ENCODE measurements around the gene HORMAD2. TPM values are rescaled to one million over a fixed set of nuclear protein-coding genes. Genes with fewer than 3 reads are reported as not detected.

HORMAD2 gene
- total RNA-seq, 1 experiment from 2014 or later = not detected

DNA sequence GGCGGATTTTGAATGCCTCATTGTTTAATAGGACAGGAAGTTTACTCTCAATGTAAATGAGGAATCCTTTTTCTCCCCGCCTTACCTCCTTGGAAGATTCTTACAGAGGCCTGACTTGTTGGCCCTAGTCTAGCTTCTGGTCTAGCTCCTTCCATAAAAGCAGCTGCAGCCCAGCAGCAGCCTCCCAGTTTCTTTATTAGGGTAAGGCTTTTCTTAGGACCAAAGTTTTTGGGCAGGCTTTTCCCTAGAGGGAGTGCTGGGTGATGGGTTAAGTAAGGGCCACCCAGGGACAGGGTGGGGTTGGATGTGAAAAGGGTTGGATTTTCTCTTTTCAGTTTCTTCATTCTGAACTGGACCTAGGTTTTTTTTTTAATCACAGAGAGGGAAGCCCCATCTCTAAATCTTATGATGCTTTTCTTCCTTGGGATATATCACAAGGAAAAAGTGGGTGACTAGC, 116.6 kb downstream of the HORMAD2 start:
- ATAC-seq (peak; percentile 54), DNase-seq (ENCODE audit: low spot score) (no peak)
- H3K9me3 Mint-ChIP-seq = 0 out of 2 replicates have a peak, but pooled peaks cover 3% of the 10 kb centered on the region
- no peaks in the 10 kb centered on the region for H3K36me3 Mint-ChIP-seq
- ChIA-PET CTCF (interaction anchor here (1.5 kb wide), 1 partner anchor 91 kb away, joined by 5 read pairs; no protein-coding TSS in a partner anchor), POLR2A (interaction anchor here (0.9 kb wide), 1 partner anchor 18 kb away, joined by 3 read pairs; no protein-coding TSS in a partner anchor)
- H3K4me3 Mint-ChIP-seq = peak overlapping the region; percentile 36; the same call in 1 of the 2 replicates
- no peak for TF ChIP-seq PRRX2 (CRISPR knock-in tag; IDR thresholded peaks at IDR 0.05)
- TF ChIP-seq MXD4 (CRISPR knock-in tag; IDR thresholded peaks at IDR 0.05; ENCODE audit: borderline replicate concordance) = no peak
- TF ChIP-seq FOXK1 (CRISPR knock-in tag; IDR thresholded peaks at IDR 0.05) = no peak; the same call in 1 of the 2 replicates
- TF ChIP-seq ZNF396 (CRISPR knock-in tag; IDR thresholded peaks at IDR 0.05; ENCODE audit: borderline replicate concordance) = no peak
- no peak for TF ChIP-seq TEAD1 (CRISPR knock-in tag; IDR thresholded peaks at IDR 0.05)
- TF ChIP-seq, protein P1, sequence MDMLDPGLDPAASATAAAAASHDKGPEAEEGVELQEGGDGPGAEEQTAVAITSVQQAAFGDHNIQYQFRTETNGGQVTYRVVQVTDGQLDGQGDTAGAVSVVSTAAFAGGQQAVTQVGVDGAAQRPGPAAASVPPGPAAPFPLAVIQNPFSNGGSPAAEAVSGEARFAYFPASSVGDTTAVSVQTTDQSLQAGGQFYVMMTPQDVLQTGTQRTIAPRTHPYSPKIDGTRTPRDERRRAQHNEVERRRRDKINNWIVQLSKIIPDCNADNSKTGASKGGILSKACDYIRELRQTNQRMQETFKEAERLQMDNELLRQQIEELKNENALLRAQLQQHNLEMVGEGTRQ (CRISPR knock-in tag; IDR thresholded peaks at IDR 0.05) = no peak
- TF ChIP-seq ZNF219 (CRISPR knock-in tag; IDR thresholded peaks at IDR 0.05; ENCODE audit: borderline replicate concordance) = no peak
- TF ChIP-seq GABPB1 (CRISPR knock-in tag; IDR thresholded peaks at IDR 0.05) = no peak
- no peak for TF ChIP-seq TCF7 (CRISPR knock-in tag; IDR thresholded peaks at IDR 0.05; ENCODE audit: low read depth)
- TF ChIP-seq, protein P2, sequence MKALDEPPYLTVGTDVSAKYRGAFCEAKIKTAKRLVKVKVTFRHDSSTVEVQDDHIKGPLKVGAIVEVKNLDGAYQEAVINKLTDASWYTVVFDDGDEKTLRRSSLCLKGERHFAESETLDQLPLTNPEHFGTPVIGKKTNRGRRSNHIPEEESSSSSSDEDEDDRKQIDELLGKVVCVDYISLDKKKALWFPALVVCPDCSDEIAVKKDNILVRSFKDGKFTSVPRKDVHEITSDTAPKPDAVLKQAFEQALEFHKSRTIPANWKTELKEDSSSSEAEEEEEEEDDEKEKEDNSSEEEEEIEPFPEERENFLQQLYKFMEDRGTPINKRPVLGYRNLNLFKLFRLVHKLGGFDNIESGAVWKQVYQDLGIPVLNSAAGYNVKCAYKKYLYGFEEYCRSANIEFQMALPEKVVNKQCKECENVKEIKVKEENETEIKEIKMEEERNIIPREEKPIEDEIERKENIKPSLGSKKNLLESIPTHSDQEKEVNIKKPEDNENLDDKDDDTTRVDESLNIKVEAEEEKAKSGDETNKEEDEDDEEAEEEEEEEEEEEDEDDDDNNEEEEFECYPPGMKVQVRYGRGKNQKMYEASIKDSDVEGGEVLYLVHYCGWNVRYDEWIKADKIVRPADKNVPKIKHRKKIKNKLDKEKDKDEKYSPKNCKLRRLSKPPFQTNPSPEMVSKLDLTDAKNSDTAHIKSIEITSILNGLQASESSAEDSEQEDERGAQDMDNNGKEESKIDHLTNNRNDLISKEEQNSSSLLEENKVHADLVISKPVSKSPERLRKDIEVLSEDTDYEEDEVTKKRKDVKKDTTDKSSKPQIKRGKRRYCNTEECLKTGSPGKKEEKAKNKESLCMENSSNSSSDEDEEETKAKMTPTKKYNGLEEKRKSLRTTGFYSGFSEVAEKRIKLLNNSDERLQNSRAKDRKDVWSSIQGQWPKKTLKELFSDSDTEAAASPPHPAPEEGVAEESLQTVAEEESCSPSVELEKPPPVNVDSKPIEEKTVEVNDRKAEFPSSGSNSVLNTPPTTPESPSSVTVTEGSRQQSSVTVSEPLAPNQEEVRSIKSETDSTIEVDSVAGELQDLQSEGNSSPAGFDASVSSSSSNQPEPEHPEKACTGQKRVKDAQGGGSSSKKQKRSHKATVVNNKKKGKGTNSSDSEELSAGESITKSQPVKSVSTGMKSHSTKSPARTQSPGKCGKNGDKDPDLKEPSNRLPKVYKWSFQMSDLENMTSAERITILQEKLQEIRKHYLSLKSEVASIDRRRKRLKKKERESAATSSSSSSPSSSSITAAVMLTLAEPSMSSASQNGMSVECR (CRISPR knock-in tag; IDR thresholded peaks at IDR 0.05; ENCODE audit: borderline replicate concordance) = no peak
- no peak for TF ChIP-seq ZNF281 (CRISPR knock-in tag; IDR thresholded peaks at IDR 0.05)
- TF ChIP-seq ETV6 (CRISPR knock-in tag; IDR thresholded peaks at IDR 0.05) = no peak
- TF ChIP-seq CTCF (IDR thresholded peaks at IDR 0.05) = no peak
- no peak for TF ChIP-seq NR1H2 (CRISPR knock-in tag; IDR thresholded peaks at IDR 0.05)
- no peak for TF ChIP-seq KAT7 (CRISPR knock-in tag; IDR thresholded peaks at IDR 0.05; ENCODE audit: borderline replicate concordance)
- no peak for TF ChIP-seq NFE2L1 (CRISPR knock-in tag; IDR thresholded peaks at IDR 0.05)
- no peaks in the 10 kb centered on the region for H3K27me3 Mint-ChIP-seq (ENCODE audit: low read depth)
- H3K4me1 Mint-ChIP-seq = peaks cover 40% of the 10 kb centered on the region
- peak overlapping the region; percentile 96 for H3K27ac Mint-ChIP-seq

DNA sequence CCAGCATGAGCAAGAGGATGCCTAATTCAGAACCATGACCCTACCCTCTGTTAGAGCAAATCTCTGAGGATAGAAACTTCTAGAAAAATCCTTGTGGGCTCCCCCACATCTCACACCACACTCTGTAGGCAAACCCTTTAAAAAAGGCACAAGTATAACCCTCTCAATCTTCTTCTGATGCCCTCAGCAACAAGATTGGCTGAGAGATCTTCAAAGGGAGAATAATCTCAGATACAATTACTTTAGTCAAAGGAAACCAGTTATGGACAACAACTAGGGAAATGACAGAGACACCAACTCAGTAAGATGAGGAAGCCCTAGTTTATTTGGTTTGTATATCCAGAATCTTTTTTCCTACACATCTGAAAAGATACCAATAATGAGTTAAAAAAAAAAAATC, 117.1 kb downstream of the HORMAD2 start:
- H3K9me3 Mint-ChIP-seq = 0 out of 2 replicates have a peak, but pooled peaks cover 3% of the 10 kb centered on the region
- H3K27ac Mint-ChIP-seq = peak overlapping the region; percentile 96
- ChIA-PET POLR2A (no interaction called here), CTCF (interaction anchor here (1.5 to 2.1 kb wide), 3 partner anchors 58 to 192 kb away, joined by 4 to 6 read pairs (median 5); no protein-coding TSS in a partner anchor)
- peaks cover 36% of the 10 kb centered on the region for H3K4me1 Mint-ChIP-seq
- ATAC-seq = no peak
- no peaks in the 10 kb centered on the region for H3K36me3 Mint-ChIP-seq
- no peak for DNase-seq (ENCODE audit: low spot score)
- H3K4me3 Mint-ChIP-seq = no peak overlapping the region
- no peaks in the 10 kb centered on the region for H3K27me3 Mint-ChIP-seq (ENCODE audit: low read depth)
- TF ChIP-seq, protein P3, sequence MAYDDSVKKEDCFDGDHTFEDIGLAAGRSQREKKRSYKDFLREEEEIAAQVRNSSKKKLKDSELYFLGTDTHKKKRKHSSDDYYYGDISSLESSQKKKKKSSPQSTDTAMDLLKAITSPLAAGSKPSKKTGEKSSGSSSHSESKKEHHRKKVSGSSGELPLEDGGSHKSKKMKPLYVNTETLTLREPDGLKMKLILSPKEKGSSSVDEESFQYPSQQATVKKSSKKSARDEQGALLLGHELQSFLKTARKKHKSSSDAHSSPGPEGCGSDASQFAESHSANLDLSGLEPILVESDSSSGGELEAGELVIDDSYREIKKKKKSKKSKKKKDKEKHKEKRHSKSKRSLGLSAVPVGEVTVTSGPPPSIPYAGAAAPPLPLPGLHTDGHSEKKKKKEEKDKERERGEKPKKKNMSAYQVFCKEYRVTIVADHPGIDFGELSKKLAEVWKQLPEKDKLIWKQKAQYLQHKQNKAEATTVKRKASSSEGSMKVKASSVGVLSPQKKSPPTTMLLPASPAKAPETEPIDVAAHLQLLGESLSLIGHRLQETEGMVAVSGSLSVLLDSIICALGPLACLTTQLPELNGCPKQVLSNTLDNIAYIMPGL (CRISPR knock-in tag; IDR thresholded peaks at IDR 0.05) = no peak
- TF ChIP-seq ESRRA (CRISPR knock-in tag; IDR thresholded peaks at IDR 0.05; ENCODE audit: borderline replicate concordance) = no peak
- TF ChIP-seq JUN (CRISPR knock-in tag; IDR thresholded peaks at IDR 0.05) = no peak
- TF ChIP-seq ZNF671 (CRISPR knock-in tag; IDR thresholded peaks at IDR 0.05) = no peak
- TF ChIP-seq PRDM15 (CRISPR knock-in tag; IDR thresholded peaks at IDR 0.05) = no peak
